22Rv1 (cell line): ENCODE results near the gene STEAP1B.

Experiments used
- H3K27ac ChIP-seq: fragments of 450-650 bp; 2 replicates; pipeline ENCODE4 v1.5.1; 2017
- ZFX ChIP-seq: fragments of 450-650 bp; IDR thresholded peaks from 2 replicates; pipeline ENCODE4 v1.6.1; 2017; ENCODE audit warnings: antibody characterized with exemption, borderline replicate concordance
- TF ChIP-seq, protein P1 (sequence below): fragments of 450-650 bp; IDR thresholded peaks from 2 replicates; pipeline ENCODE4 v1.5.1; 2017; ENCODE audit warnings: mild to moderate bottlenecking

STEAP1B gene

GRCh38 chr7:22445140-22445743 lies 54.7 kb downstream of the STEAP1B start:
- H3K27ac ChIP-seq: no peak overlapping the region
- TF ChIP-seq, protein P1, sequence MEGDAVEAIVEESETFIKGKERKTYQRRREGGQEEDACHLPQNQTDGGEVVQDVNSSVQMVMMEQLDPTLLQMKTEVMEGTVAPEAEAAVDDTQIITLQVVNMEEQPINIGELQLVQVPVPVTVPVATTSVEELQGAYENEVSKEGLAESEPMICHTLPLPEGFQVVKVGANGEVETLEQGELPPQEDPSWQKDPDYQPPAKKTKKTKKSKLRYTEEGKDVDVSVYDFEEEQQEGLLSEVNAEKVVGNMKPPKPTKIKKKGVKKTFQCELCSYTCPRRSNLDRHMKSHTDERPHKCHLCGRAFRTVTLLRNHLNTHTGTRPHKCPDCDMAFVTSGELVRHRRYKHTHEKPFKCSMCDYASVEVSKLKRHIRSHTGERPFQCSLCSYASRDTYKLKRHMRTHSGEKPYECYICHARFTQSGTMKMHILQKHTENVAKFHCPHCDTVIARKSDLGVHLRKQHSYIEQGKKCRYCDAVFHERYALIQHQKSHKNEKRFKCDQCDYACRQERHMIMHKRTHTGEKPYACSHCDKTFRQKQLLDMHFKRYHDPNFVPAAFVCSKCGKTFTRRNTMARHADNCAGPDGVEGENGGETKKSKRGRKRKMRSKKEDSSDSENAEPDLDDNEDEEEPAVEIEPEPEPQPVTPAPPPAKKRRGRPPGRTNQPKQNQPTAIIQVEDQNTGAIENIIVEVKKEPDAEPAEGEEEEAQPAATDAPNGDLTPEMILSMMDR: no peak

DNA sequence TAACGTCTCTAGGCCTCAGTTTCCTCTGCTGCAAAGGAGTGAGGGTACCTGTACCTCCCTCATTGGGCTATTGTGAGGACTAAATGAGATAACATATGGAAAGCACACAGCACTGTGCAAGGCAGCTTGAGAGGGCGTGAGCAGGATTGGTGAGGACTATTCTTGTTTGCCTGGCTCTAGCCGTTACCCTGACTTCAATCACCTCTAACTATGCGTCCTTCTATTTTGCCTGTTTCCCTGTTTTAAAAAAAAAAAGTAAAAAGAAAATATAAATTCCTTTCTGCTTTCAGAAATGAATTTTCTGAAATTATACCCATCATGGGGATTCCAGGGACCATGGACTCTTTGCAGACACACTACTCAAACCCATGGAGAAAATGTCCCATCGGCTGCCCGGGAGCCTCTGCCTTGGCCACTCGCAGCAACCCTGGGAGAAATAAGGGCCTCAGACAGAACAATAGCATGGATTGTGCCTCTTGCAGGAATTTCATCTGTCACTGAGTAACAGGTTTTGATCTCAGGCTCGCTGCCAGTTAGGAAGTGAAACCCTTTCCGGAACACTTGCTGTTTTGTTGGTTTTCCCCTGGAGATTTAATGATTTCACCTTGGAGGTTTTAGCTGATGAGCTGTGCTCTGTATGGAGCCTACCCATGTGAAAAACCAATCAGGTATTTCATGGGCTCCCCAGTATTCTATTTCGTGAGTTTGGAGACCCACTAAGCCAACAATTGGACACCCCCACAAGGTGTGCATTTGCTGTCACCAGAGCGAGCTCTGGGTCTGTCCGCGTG lies 55.6 kb downstream of the STEAP1B start:
- TF ChIP-seq ZFX: no peak
- TF ChIP-seq, protein P1: no peak
- H3K27ac ChIP-seq: no peak overlapping the region

GRCh38 chr7:22443370-22444180 lies 56.4 kb downstream of the STEAP1B start:
- no peak overlapping the region for H3K27ac ChIP-seq
- TF ChIP-seq, protein P1: no peak

DNA sequence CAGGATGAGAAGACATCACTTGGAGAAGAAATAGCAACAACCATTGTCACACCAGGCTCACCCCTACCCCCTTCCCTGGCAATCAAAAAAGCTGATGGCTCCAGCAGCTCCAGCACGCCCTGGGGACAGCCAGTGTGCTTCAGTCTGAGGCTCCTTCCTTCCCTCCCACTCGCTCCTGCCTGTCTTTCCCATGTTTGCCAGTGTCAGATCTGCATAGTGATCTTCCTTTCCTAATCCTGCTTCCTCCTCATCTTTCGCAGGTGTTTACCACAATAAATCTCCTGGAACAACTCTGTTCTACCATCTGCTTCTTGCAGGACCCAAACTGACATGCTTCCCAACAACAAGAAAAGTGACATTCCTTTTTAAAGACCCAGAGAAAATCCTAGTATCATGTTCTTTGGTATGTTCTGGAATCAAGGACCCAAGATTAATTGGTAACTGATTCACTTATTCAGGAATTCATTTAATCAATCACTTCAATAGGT lies 57.1 kb downstream of the STEAP1B start:
- H3K27ac ChIP-seq: peak overlapping the region; percentile 61
- TF ChIP-seq, protein P1: no peak
- no peak for TF ChIP-seq ZFX

GRCh38 chr7:22442187-22442881 lies 57.7 kb downstream of the STEAP1B start:
- no peak for TF ChIP-seq ZFX
- TF ChIP-seq, protein P1: no peak
- peak overlapping the region; percentile 61 for H3K27ac ChIP-seq

- H3K27ac ChIP-seq: 0 out of 2 replicates have a peak overlapping the region, but pooled peaks have one; percentile 61
- TF ChIP-seq ZFX: no peak
- TF ChIP-seq, protein P1: no peak
Observed at GRCh38 chr7:22441157-22441556, 58.8 kb downstream of the STEAP1B start.
